H1 (cell line): Measurements from ENCODE around the gene SLC13A4. TPM values are rescaled to one million over a fixed set of nuclear protein-coding genes. Genes with fewer than 3 reads are reported as not detected.
"Not testable (repeated sequence)": the region's sequence is repeated elsewhere in the genome, so short reads cannot be mapped to it uniquely, and the experiment has no call there.

ENCODE experiments used
- CTCF ChIA-PET: fragments of 300-600 bp; sonication (Branson Sonifier 250); formaldehyde crosslinking; loops from one replicate; lab custom pipeline; 2021; ENCODE audit not compliant: partially characterized antibody; lab: Charles Lee
- POLR2A ChIA-PET: fragments of 300-600 bp; sonication (Branson Sonifier 250); formaldehyde crosslinking; loops from one replicate; lab custom pipeline; 2021; ENCODE audit warnings: inconsistent platforms; ENCODE audit not compliant: partially characterized antibody; lab: Charles Lee
- DNase-seq, 2 experiments: peaks; one replicate each; pipeline versions ENCODE4 v3.0.0 to v3.0.0-alpha.2; 2010 to 2022; ENCODE audit warnings: low spot score in 2 of 2, low read depth in 1 of 2, mixed read lengths in 1 of 2
- FAIRE-seq: peaks from 2 replicates; lab custom pipeline; 2011; peaks lifted over from hg19 to GRCh38; lab: Jason Lieb, UNC
- H2AFZ ChIP-seq: 2 replicates; pipeline ENCODE4 v1.8.1; 2012; ENCODE audit warnings: low read length, inconsistent platforms
- H2AK5ac ChIP-seq: 2 replicates; pipeline ENCODE4 v1.6.1; 2013; ENCODE audit warnings: low read depth, low read length
- H2BK120ac ChIP-seq: replicated peaks from 2 replicates; pipeline ENCODE3; 2013; ENCODE audit warnings: low read depth, low read length, inconsistent platforms
- H2BK12ac ChIP-seq: 2 replicates; pipeline ENCODE4 v1.6.1; 2013; ENCODE audit warnings: low read depth, low read length
- H2BK15ac ChIP-seq: 2 replicates; pipeline ENCODE4 v1.6.1; 2013; ENCODE audit warnings: low read length
- H2BK20ac ChIP-seq: 2 replicates; pipeline ENCODE4 v1.6.1; 2013; ENCODE audit warnings: low read length
- H2BK5ac ChIP-seq: 2 replicates; pipeline ENCODE4 v1.6.1; 2013; ENCODE audit warnings: low read depth, low read length
- H3K14ac ChIP-seq: 2 replicates; pipeline ENCODE4 v1.6.1; 2013; ENCODE audit warnings: inconsistent platforms; ENCODE audit not compliant: insufficient read length
- H3K18ac ChIP-seq: 2 replicates; pipeline ENCODE4 v1.6.1; 2013; ENCODE audit warnings: low read length; ENCODE audit errors: extremely low read depth
- H3K23ac ChIP-seq: 2 replicates; pipeline ENCODE4 v1.6.1; 2013; ENCODE audit warnings: inconsistent platforms; ENCODE audit not compliant: insufficient read length
- H3K23me2 ChIP-seq: 2 replicates; pipeline ENCODE4 v1.6.1; 2013; ENCODE audit warnings: low read depth, low read length
- H3K27ac ChIP-seq: 2 replicates; pipeline ENCODE4 v1.6.1; 2011; ENCODE audit warnings: low read depth, low read length, inconsistent platforms
- H3K27me3 ChIP-seq, 4 experiments: replicated peaks in 1 of 4; 1 replicate in 1 of 4; 2 replicates in 3 of 4; pipeline versions ENCODE4 v1.6.1 to v1.8.1; 2011 to 2013; ENCODE audit warnings: low read length in 3 of 4, mild to moderate bottlenecking in 3 of 4, inconsistent platforms in 2 of 4, mixed read lengths in 2 of 4, moderate library complexity in 1 of 4; ENCODE audit not compliant: control insufficient read depth in 3 of 4, insufficient read depth in 3 of 4; ENCODE audit errors: extremely low read depth in 1 of 4
- H3K36me3 ChIP-seq, 4 experiments: 2 replicates each; pipeline versions ENCODE4 v1.6.1 to v1.8.1; 2011 to 2013; ENCODE audit warnings: mild to moderate bottlenecking in 4 of 4, low read length in 3 of 4, moderate library complexity in 2 of 4, control low read depth in 1 of 4, inconsistent platforms in 1 of 4; ENCODE audit not compliant: insufficient read depth in 4 of 4, control insufficient read depth in 2 of 4
- H3K4ac ChIP-seq: replicated peaks from 2 replicates; pipeline ENCODE3; 2013; ENCODE audit warnings: low read length, low read depth, mixed read lengths, inconsistent platforms; ENCODE audit not compliant: insufficient read length
- H3K4me1 ChIP-seq, 4 experiments: replicated peaks in 1 of 4; 1 replicate in 1 of 4; 2 replicates in 3 of 4; pipeline versions ENCODE4 v1.6.1 to v1.8.1; 2011 to 2013; ENCODE audit warnings: low read length in 3 of 4, inconsistent platforms in 2 of 4, mixed read lengths in 1 of 4; ENCODE audit not compliant: insufficient read depth in 4 of 4, control insufficient read depth in 3 of 4
- H3K4me2 ChIP-seq, 2 experiments: 2 replicates each; pipeline versions ENCODE4 v1.6.1 to v1.8.1; 2011 to 2013; ENCODE audit warnings: low read depth in 2 of 2, low read length in 2 of 2, control low read depth in 1 of 2, inconsistent platforms in 1 of 2, mild to moderate bottlenecking in 1 of 2; ENCODE audit not compliant: insufficient read depth in 1 of 2
- H3K4me3 ChIP-seq, 4 experiments: fragments of 200-600, 300-600 bp in 1 of 4; sonication (generic), shearing (Covaris generic), sonication (Bioruptor Twin) in 1 of 4; 2 replicates each; pipeline versions ENCODE4 v1.5.1 to v1.8.1; 2011 to 2016; ENCODE audit warnings: low read length in 4 of 4, low read depth in 3 of 4, control low read depth in 2 of 4, inconsistent platforms in 2 of 4, mild to moderate bottlenecking in 2 of 4, mixed read lengths in 1 of 4, moderate library complexity in 1 of 4; ENCODE audit not compliant: insufficient read depth in 2 of 4; ENCODE audit errors: extremely low read depth in 1 of 4
- H3K56ac ChIP-seq: replicated peaks from 2 replicates; pipeline ENCODE3; 2013; ENCODE audit warnings: low read depth, mild to moderate bottlenecking, mixed read lengths, low read length, inconsistent platforms; ENCODE audit not compliant: insufficient read length
- H3K79me1 ChIP-seq: 2 replicates; pipeline ENCODE4 v1.6.1; 2013; ENCODE audit warnings: low read depth, low read length, control low read depth
- H3K79me2 ChIP-seq, 2 experiments: 2 replicates each; pipeline versions ENCODE4 v1.6.1 to v1.8.1; 2012 to 2013; ENCODE audit warnings: low read length in 2 of 2, mild to moderate bottlenecking in 2 of 2, inconsistent platforms in 1 of 2; ENCODE audit not compliant: insufficient read depth in 2 of 2, control insufficient read depth in 1 of 2
- H3K9ac ChIP-seq, 4 experiments: replicated peaks in 1 of 4; 1 replicate in 1 of 4; 2 replicates in 3 of 4; pipeline versions ENCODE4 v1.6.1 to v1.8.1; 2011 to 2013; ENCODE audit warnings: low read depth in 3 of 4, low read length in 3 of 4, control low read depth in 2 of 4, mild to moderate bottlenecking in 2 of 4, moderate library complexity in 2 of 4, inconsistent platforms in 1 of 4; ENCODE audit errors: extremely low read depth in 1 of 4
- H3K9me3 ChIP-seq, 2 experiments: 2 replicates each; pipeline versions ENCODE4 v1.6.1 to v1.8.1; 2012 to 2013; ENCODE audit warnings: mild to moderate bottlenecking in 2 of 2, moderate library complexity in 2 of 2, control low read depth in 1 of 2, inconsistent platforms in 1 of 2, low read depth in 1 of 2, low read length in 1 of 2, mixed read lengths in 1 of 2; ENCODE audit not compliant: insufficient read depth in 2 of 2
- H4K20me1 ChIP-seq, 2 experiments: replicated peaks in 1 of 2; 2 replicates each; pipeline versions ENCODE3 to v1.8.1; 2011 to 2013; ENCODE audit warnings: inconsistent platforms in 2 of 2, low read length in 2 of 2, mild to moderate bottlenecking in 1 of 2; ENCODE audit not compliant: insufficient read depth in 2 of 2, control insufficient read depth in 1 of 2
- H4K5ac ChIP-seq: 2 replicates; pipeline ENCODE4 v1.6.1; 2013; ENCODE audit warnings: low read length, low read depth, mixed read lengths, inconsistent platforms; ENCODE audit not compliant: insufficient read length
- H4K8ac ChIP-seq: 2 replicates; pipeline ENCODE4 v1.8.0; 2013; ENCODE audit warnings: mild to moderate bottlenecking, moderate library complexity, low read length, inconsistent platforms; ENCODE audit not compliant: insufficient read depth; ENCODE audit errors: extremely low read depth
- H4K91ac ChIP-seq: replicated peaks from 2 replicates; pipeline ENCODE3; 2013; ENCODE audit warnings: low read length, mixed read lengths, inconsistent platforms; ENCODE audit not compliant: insufficient read length
- WGBS, 2 experiments: shearing (Covaris generic) in 1 of 2; methylation state at CpG; one replicate each; pipeline versions ENCODE4 v1.1.6 to v1.1.7; 2013 to 2015; ENCODE audit warnings: low lambda C conversion rate in 2 of 2, mixed read lengths in 2 of 2, inconsistent platforms in 1 of 2, low coverage in 1 of 2, missing lambda C conversion rate in 1 of 2; ENCODE audit not compliant: insufficient replicate concordance in 2 of 2, insufficient coverage in 1 of 2, insufficient read length in 1 of 2; ENCODE audit errors: extremely low coverage in 1 of 2, missing lambda C conversion rate in 1 of 2; 5-methylcytosine and 5-hydroxymethylcytosine counted together
- polyA plus RNA-seq, 7 experiments: library from polyadenylated mRNA; depleted of rRNA in 3 of 7; stranded (reverse) in 5 of 7; unstranded in 2 of 7; fragments of >200 nt in 5 of 7; fragments of 200-250 nt in 2 of 7; gene quantifications; 1 replicate in 5 of 7; 2 replicates in 1 of 7; 4 replicates in 1 of 7; pipeline versions ENCODE4 v1.2.1 to v1.2.3, GENCODE V29; 2011 to 2013; ENCODE audit warnings: missing spikeins in 2 of 7, mixed read lengths in 2 of 7
- total RNA-seq: library from RNA; stranded (reverse); fragmentation: NEBNext Ultra II Directional; extraction: Animal tissue kit (Norgen Biotek cat#: 25700); gene quantifications from 2 replicates; pipeline ENCODE4 v1.2.1, GENCODE V29; 2021

The SLC13A4 gene
- total and polyA plus RNA-seq, 2 of the 8 experiments (the other 6 are each of a cell fraction or from before 2014, with no cell fraction given) = 3.9 to 7.5 TPM

DNA sequence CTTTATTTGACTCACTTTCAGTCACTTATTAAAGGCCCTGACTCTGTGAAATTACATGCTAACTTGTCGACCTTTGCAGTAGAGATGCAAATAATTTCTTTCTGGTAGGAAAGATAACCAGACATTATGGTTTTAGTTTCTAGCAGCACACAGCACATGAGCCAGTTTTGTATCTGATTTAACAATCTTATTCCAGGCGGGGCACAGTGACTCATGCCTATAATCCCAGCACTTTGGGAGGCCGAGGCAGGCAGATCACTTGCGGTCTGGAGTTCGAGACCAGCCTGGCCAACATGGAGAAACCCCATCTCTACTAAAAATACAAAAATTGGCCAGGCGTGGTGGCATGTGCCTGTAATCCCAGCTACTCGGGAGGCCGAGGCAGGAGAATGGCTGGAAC is 47.9 kb upstream of the SLC13A4 start:
- H4K20me1 ChIP-seq, H3K36me3 ChIP-seq, H4K5ac ChIP-seq, H2BK20ac ChIP-seq, H3K23ac ChIP-seq, DNase-seq, H3K4me3 ChIP-seq, H3K79me2 ChIP-seq, H3K9me3 ChIP-seq, H2AK5ac ChIP-seq, H3K18ac ChIP-seq, H4K8ac ChIP-seq, H2BK5ac ChIP-seq, H3K56ac ChIP-seq, H3K4ac ChIP-seq, H2BK120ac ChIP-seq, H2AFZ ChIP-seq, H3K14ac ChIP-seq, POLR2A ChIA-PET, H3K27ac ChIP-seq, H3K79me1 ChIP-seq, H3K27me3 ChIP-seq, H3K4me2 ChIP-seq, H2BK15ac ChIP-seq, H3K23me2 ChIP-seq, H4K91ac ChIP-seq, H3K9ac ChIP-seq, FAIRE-seq, H2BK12ac ChIP-seq: not testable (repeated sequence)
- 94% methylated on average over 8 of the region's 8 CpGs; no CpG with 5 or more reads in 1 of the 2 experiments for WGBS, 2 experiments
- CTCF ChIA-PET = interaction anchor here (1.6 kb wide), 1 partner anchor 64 kb away, joined by 4 read pairs; no protein-coding TSS in a partner anchor
- H3K4me1 ChIP-seq = peaks cover 0 to 10% (median 0%) of the 10 kb centered on the region in 4 experiments; a peak in 2 of 7 replicates
